Thyroid gland (tissue), 4 donors: Measurements from ENCODE around the gene CFAP410.

Experiments used
- CTCF ChIP-seq, 6 experiments: fragments of 200-600 bp in 3 of 6; fragments of 450-650 bp in 3 of 6; sonication (generic) in 3 of 6; IDR thresholded peaks; one replicate each; pipeline ENCODE4 v1.5.1; 2016 to 2019; ENCODE audit warnings: antibody characterized with exemption in 6 of 6, mild to moderate bottlenecking in 2 of 6, inconsistent platforms in 1 of 6, moderate library complexity in 1 of 6
- POLR2A ChIP-seq, 2 donors: fragments of 450-650 bp; IDR thresholded peaks; one replicate each; pipeline ENCODE4 v1.6.1; 2017; ENCODE audit warnings: antibody characterized with exemption in 2 of 2, mild to moderate bottlenecking in 2 of 2, moderate library complexity in 1 of 2

- TF ChIP-seq POLR2A (IDR thresholded peaks at IDR 0.05) = no peak
- TF ChIP-seq CTCF (IDR thresholded peaks at IDR 0.05) = no peak
Observed at GRCh38 chr21:44378646-44379514, 39.7 kb upstream of the CFAP410 start.
